K562 (cell line): ENCODE measurements around the gene CUL4B. TPM values are rescaled to one million over a fixed set of nuclear protein-coding genes. Genes with fewer than 3 reads are reported as not detected.

Experiments used
- ATAC-seq: fragments of 200-7000 bp; cut with Tn5 transposase; 3 replicates; pipeline ENCODE4 v1.9.1; 2020; ENCODE audit warnings: moderate library complexity
- BruUV-seq: library from RNA; stranded (reverse); fragments of 400-500 nt; replicated peaks from 2 replicates; lab custom pipeline; 2021; lab: Mats Ljungman, UMichigan
- CTCF ChIA-PET: fragments of 300-600 bp; formaldehyde crosslinking; extraction: SDS; loops from one replicate; lab custom pipeline; 2021; ENCODE audit warnings: low intra/inter-chr PET ratio; lab: Yijun Ruan, JAX
- POLR2A ChIA-PET: fragments of 300-600, 350-650 bp; sonication (Branson Sonifier 250); formaldehyde crosslinking; extraction: SDS; loops from one replicate; lab custom pipeline; 2021; ENCODE audit warnings: antibody characterized with exemption, inconsistent platforms; lab: Yijun Ruan, JAX
- DNase-seq, 4 experiments: peaks; one replicate each; pipeline versions ENCODE4 v3.0.0 to v3.0.0-alpha.2; 2011 to 2018; ENCODE audit warnings: low spot score in 3 of 4, mixed read lengths in 3 of 4; ENCODE audit errors: extremely low read depth in 1 of 4
- FAIRE-seq: peaks from 2 replicates; lab custom pipeline; 2011; peaks lifted over from hg19 to GRCh38; lab: Jason Lieb, UNC
- H2AFZ ChIP-seq: 2 replicates; pipeline ENCODE4 v1.6.0; 2011; ENCODE audit warnings: low read depth, low read length, control low read depth, inconsistent platforms
- H3K27ac ChIP-seq: fragments of 200-600 bp; 3 replicates; pipeline ENCODE4 v1.8.0; 2011; ENCODE audit warnings: low read depth, mild to moderate bottlenecking, control low read depth, inconsistent platforms, low read length, moderate library complexity, mixed read lengths; ENCODE audit errors: extremely low read depth
- H3K27me3 ChIP-seq, 2 experiments: fragments of 300-600 bp in 1 of 2; 2 replicates in 1 of 2; 3 replicates in 1 of 2; pipeline versions ENCODE4 v1.6.0 to v1.8.0; 2011; ENCODE audit warnings: inconsistent platforms in 2 of 2, low read length in 2 of 2, mild to moderate bottlenecking in 1 of 2, mixed read lengths in 1 of 2, moderate library complexity in 1 of 2; ENCODE audit not compliant: control insufficient read depth in 2 of 2, insufficient read depth in 2 of 2
- H3K36me3 ChIP-seq: fragments of 300-600 bp; 3 replicates; pipeline ENCODE4 v1.8.0; 2011; ENCODE audit warnings: mild to moderate bottlenecking, low read length, inconsistent platforms; ENCODE audit not compliant: control insufficient read depth, insufficient read depth
- H3K4me1 ChIP-seq, 2 experiments: fragments of 200-600 bp in 1 of 2; replicated peaks in 1 of 2; 2 replicates in 1 of 2; 3 replicates in 1 of 2; pipeline versions ENCODE4 v1.5.1 to v1.8.0; 2011; ENCODE audit warnings: inconsistent platforms in 2 of 2, low read length in 2 of 2, mild to moderate bottlenecking in 1 of 2, mixed read lengths in 1 of 2, moderate library complexity in 1 of 2; ENCODE audit not compliant: control insufficient read depth in 2 of 2, insufficient read depth in 2 of 2
- H3K4me2 ChIP-seq: 2 replicates; pipeline ENCODE4 v1.6.1; 2011; ENCODE audit warnings: low read length, control low read depth, inconsistent platforms, mixed read lengths; ENCODE audit not compliant: insufficient read depth
- H3K4me3 ChIP-seq: fragments of 200-600 bp; sonication (generic), shearing (Covaris generic); 2 replicates; pipeline ENCODE4 v1.5.1; 2016; ENCODE audit warnings: control low read depth, inconsistent platforms
- H3K79me2 ChIP-seq: fragments of 200-600 bp; 3 replicates; pipeline ENCODE4 v1.8.0; 2011; ENCODE audit warnings: low read length, inconsistent platforms; ENCODE audit not compliant: control insufficient read depth, insufficient read depth
- H3K9ac ChIP-seq, 2 experiments: 2 replicates each; pipeline versions ENCODE4 v1.6.0 to v1.6.1; 2011; ENCODE audit warnings: low read depth in 2 of 2, low read length in 2 of 2, control low read depth in 1 of 2, inconsistent platforms in 1 of 2, mild to moderate bottlenecking in 1 of 2, mixed read lengths in 1 of 2; ENCODE audit not compliant: insufficient read depth in 1 of 2
- H3K9me1 ChIP-seq: one replicate; pipeline ENCODE4 v1.6.0; 2011; ENCODE audit warnings: inconsistent platforms, mild to moderate bottlenecking, low read length, moderate library complexity; ENCODE audit not compliant: control insufficient read depth, insufficient read depth
- H3K9me3 ChIP-seq: replicated peaks from 2 replicates; pipeline ENCODE4 v1.5.1; 2011; ENCODE audit warnings: low read depth, low read length, inconsistent platforms; ENCODE audit not compliant: control insufficient read depth, insufficient read depth
- H4K20me1 ChIP-seq: replicated peaks from 2 replicates; pipeline ENCODE4 v1.6.1; 2011; ENCODE audit warnings: low read length, inconsistent platforms, mixed read lengths; ENCODE audit not compliant: control insufficient read depth, insufficient read depth
- DDX20 ChIP-seq: fragments of 450-650 bp; IDR thresholded peaks from 2 replicates; pipeline ENCODE4 v1.6.1; 2016; ENCODE audit warnings: missing genetic modification characterization, low read depth, mild to moderate bottlenecking, missing compliant biosample characterization, moderate library complexity
- HSF4 ChIP-seq: fragments of 250-450 bp; sonication (Bioruptor Pico); IDR thresholded peaks from 2 replicates; pipeline ENCODE4 v2.1.2; 2022; ENCODE audit warnings: mild to moderate bottlenecking, moderate library complexity, borderline replicate concordance
- POLR2AphosphoS5 ChIP-seq: IDR thresholded peaks from 2 replicates; pipeline ENCODE4 v1.6.1; 2011; ENCODE audit warnings: mild to moderate bottlenecking, low read depth, low read length, moderate library complexity; ENCODE audit not compliant: control insufficient read depth, insufficient read depth
- RAD51 ChIP-seq: fragments of 450-650 bp; IDR thresholded peaks from 2 replicates; pipeline ENCODE4 v1.7.1; 2016; ENCODE audit warnings: low read depth, mild to moderate bottlenecking, borderline replicate concordance
- SIX5 ChIP-seq, 2 experiments: IDR thresholded peaks; 2 replicates each; pipeline ENCODE4 v1.6.1; 2011; ENCODE audit warnings: low read length in 2 of 2, borderline replicate concordance in 1 of 2, low read depth in 1 of 2, mild to moderate bottlenecking in 1 of 2, moderate library complexity in 1 of 2; ENCODE audit not compliant: insufficient read depth in 1 of 2
- TAL1 ChIP-seq: fragments of 450-650 bp; IDR thresholded peaks from 2 replicates; pipeline ENCODE4 v1.6.1; 2016; ENCODE audit warnings: mild to moderate bottlenecking
- TFE3 ChIP-seq: fragments of 450-650 bp; formaldehyde crosslinking; IDR thresholded peaks from 2 replicates; pipeline ENCODE4 v1.4.0; 2020; ENCODE audit warnings: mild to moderate bottlenecking, mixed read lengths
- TOE1 ChIP-seq, 2 experiments: fragments of 450-650 bp in 1 of 2; sonication (generic) in 1 of 2; formaldehyde crosslinking in 1 of 2; IDR thresholded peaks; 2 replicates each; pipeline versions ENCODE4 v1.7.1 to v1.8.0; 2016 to 2022; ENCODE audit warnings: borderline replicate concordance in 2 of 2, mild to moderate bottlenecking in 2 of 2, antibody characterized with exemption in 1 of 2, inconsistent platforms in 1 of 2, low read depth in 1 of 2, missing genetic modification reagents in 1 of 2, moderate library complexity in 1 of 2
- USF2 ChIP-seq: sonication (generic); formaldehyde crosslinking; IDR thresholded peaks from 2 replicates; pipeline ENCODE4 v1.5.0; 2020; ENCODE audit warnings: missing genetic modification reagents
- WGBS: fragments of 100-300 bp; shearing (Covaris generic); methylation state at CpG from one replicate; pipeline ENCODE4 v1.1.6; 2016; ENCODE audit warnings: low coverage, mixed read lengths; ENCODE audit not compliant: insufficient coverage; ENCODE audit errors: missing lambda C conversion rate; 5-methylcytosine and 5-hydroxymethylcytosine counted together
- in situ Hi-C: fragments of 300-500 bp; cut with MboI; formaldehyde crosslinking; loops from 4 replicates; pipeline ENCODE4 v1.15.0; 2018; ENCODE audit warnings: inconsistent platforms, mixed read lengths
- intact Hi-C: fragments of 100-400 bp; cut with micrococcal nuclease; formaldehyde crosslinking; loops from 2 replicates; pipeline ENCODE4 v1.14.2; 2022
- polyA plus RNA-seq, 8 experiments: library from polyadenylated mRNA; depleted of rRNA in 4 of 8; stranded (reverse) in 5 of 8; unstranded in 3 of 8; fragments of >200 nt; fragmentation: Nextera tagmentation in 2 of 8; fragmentation: Illumina TruSeq in 1 of 8; extraction: Ambion mirVana in 2 of 8; extraction: Trizol in 1 of 8; gene quantifications; 2 replicates each; pipeline versions ENCODE4 v1.2.1 to v1.2.3, GENCODE V29; 2011 to 2014; ENCODE audit warnings: inconsistent platforms in 1 of 8, missing spikeins in 1 of 8
- total RNA-seq, 7 experiments: library from RNA; depleted of rRNA in 6 of 7; stranded (reverse); fragments of >200 nt in 6 of 7; fragmentation: Illumina TruSeq in 2 of 7; extraction: Trizol in 2 of 7; gene quantifications; 2 replicates each; pipeline versions ENCODE4 v1.2.1 to v1.2.3, GENCODE V29; 2011 to 2021; ENCODE audit warnings: low replicate concordance in 1 of 7

The CUL4B gene
- total and polyA plus RNA-seq, 9 of the 15 experiments (the other 6 are each of a cell fraction or from before 2014, with no cell fraction given), result 15.0 to 41.7 (median 37.5) TPM

GRCh38 chrX:120559804-120560203 lies 958 bp downstream of the CUL4B start:
- Histone ChIP-seq H4K20me1 (no peaks in the 10 kb centered on the region), H3K4me3 (peak overlapping the region; percentile 80), H3K79me2 (peaks cover 50% of the 10 kb centered on the region), H3K36me3 (peaks cover 27% of the 10 kb centered on the region; the same call in 2 of the 3 replicates), H3K27ac (peak overlapping the region; percentile 99), H3K4me2 (peak overlapping the region; percentile 99), H3K27me3 (no peaks in the 10 kb centered on the region), H3K9ac (peak overlapping the region; percentile 95 to 99; a peak in 3 of 4 replicates), H2AFZ (peak overlapping the region; percentile 88), H3K4me1 (peaks cover 11 to 25% of the 10 kb centered on the region in 2 experiments), H3K9me3 (no peaks in the 10 kb centered on the region), H3K9me1 (no peaks in the 10 kb centered on the region)
- TF ChIP-seq DDX20 (tag) (no peak), TFE3 (peak; percentile 90), TAL1 (no peak), RAD51 (peak; percentile 64), SIX5 (IDR thresholded peaks at IDR 0.05; ENCODE audit: borderline replicate concordance in 1 of 2, insufficient read depth in 1 of 2, low read depth in 1 of 2, low read length in 2 of 2) (no peak), POLR2AphosphoS5 (no peak), HSF4 (CRISPR knock-in tag) (no peak), TOE1 (IDR thresholded peaks at IDR 0.05; ENCODE audit: borderline replicate concordance) (0 out of 2 replicates have a peak, but pooled peaks have one; percentile 45), TOE1 (CRISPR knock-in tag; IDR thresholded peaks at IDR 0.05; ENCODE audit: borderline replicate concordance, low read depth) (no peak), USF2 (CRISPR knock-in tag) (peak; percentile 58)
- peak in 1 of 4 experiments; percentile 19 for DNase-seq
- FAIRE-seq, result peak; percentile 11
- in situ Hi-C loops (no loop called here), intact Hi-C loops (no loop called here)
- CTCF ChIA-PET, result no interaction called here
- ATAC-seq, result no peak
- WGBS, result 1% methylated on average over 7 of the region's 7 CpGs
- BruUV-seq, result no TSS peak
- POLR2A ChIA-PET, result interaction anchor here (0.6 to 3.0 kb wide), 5 partner anchors 8 to 45 kb away, joined by 3 to 15 read pairs (median 4); partner anchors contain the start of gene MCTS1
